GM10266 (cell line): ENCODE measurements around the gene NTNG1.

Experiments
- DNase-seq: peaks from one replicate; pipeline ENCODE4 v3.0.0; 2012; ENCODE audit errors: extremely low spot score
- CTCF ChIP-seq: IDR thresholded peaks from 2 replicates; pipeline ENCODE4 v1.5.1; 2012; ENCODE audit warnings: mild to moderate bottlenecking, low read depth; ENCODE audit not compliant: control insufficient read depth, insufficient read depth; ENCODE audit errors: missing control alignments

Gene NTNG1

GRCh38 chr1:107430540-107431228, 289.8 kb downstream of the NTNG1 start:
- DNase-seq = peak; percentile 25
- peak; percentile 79 for TF ChIP-seq CTCF

GRCh38 chr1:107432108-107432507, 291.3 kb downstream of the NTNG1 start:
- TF ChIP-seq CTCF = no peak
- DNase-seq = no peak

- TF ChIP-seq CTCF = no peak
- no peak for DNase-seq
Observed at GRCh38 chr1:107433068-107433467, 292.2 kb downstream of the NTNG1 start.

- no peak for DNase-seq
- TF ChIP-seq CTCF = no peak
Observed at GRCh38 chr1:107433635-107434360, 293.0 kb downstream of the NTNG1 start.

GRCh38 chr1:107434361-107434693, 293.5 kb downstream of the NTNG1 start:
- DNase-seq = no peak
- no peak for TF ChIP-seq CTCF

- no peak for TF ChIP-seq CTCF
- no peak for DNase-seq
Observed at GRCh38 chr1:107436552-107437241, 295.9 kb downstream of the NTNG1 start.

- no peak for DNase-seq
- TF ChIP-seq CTCF = no peak
Observed at GRCh38 chr1:107439567-107439966, 298.7 kb downstream of the NTNG1 start.
